BE2C (cell line): ENCODE measurements around the gene ADAM33.

Source experiments
- DNase-seq: peaks from one replicate; pipeline ENCODE4 v3.0.0-alpha.2; 2020
- H3K27me3 ChIP-seq: fragments of 250-450 bp; sonication (Bioruptor Pico); 2 replicates; pipeline ENCODE4 v1.5.1; 2020; ENCODE audit warnings: mild to moderate bottlenecking
- H3K36me3 ChIP-seq: fragments of 250-450 bp; sonication (Bioruptor Pico); 2 replicates; pipeline ENCODE4 v1.5.1; 2020; ENCODE audit warnings: mild to moderate bottlenecking
- H3K4me1 ChIP-seq: fragments of 250-450 bp; sonication (Bioruptor Pico); 2 replicates; pipeline ENCODE4 v1.5.1; 2020
- H3K4me3 ChIP-seq: 2 replicates; pipeline ENCODE4 v1.5.1; 2011; ENCODE audit warnings: low read depth, low read length
- H3K9me3 ChIP-seq: fragments of 250-450 bp; sonication (Bioruptor Pico); 2 replicates; pipeline ENCODE4 v1.5.1; 2020
- TF ChIP-seq, protein P1 (sequence below): IDR thresholded peaks from 2 replicates; pipeline ENCODE4 v1.5.1; 2012; ENCODE audit warnings: mild to moderate bottlenecking, low read depth, low read length

ADAM33 gene

DNA sequence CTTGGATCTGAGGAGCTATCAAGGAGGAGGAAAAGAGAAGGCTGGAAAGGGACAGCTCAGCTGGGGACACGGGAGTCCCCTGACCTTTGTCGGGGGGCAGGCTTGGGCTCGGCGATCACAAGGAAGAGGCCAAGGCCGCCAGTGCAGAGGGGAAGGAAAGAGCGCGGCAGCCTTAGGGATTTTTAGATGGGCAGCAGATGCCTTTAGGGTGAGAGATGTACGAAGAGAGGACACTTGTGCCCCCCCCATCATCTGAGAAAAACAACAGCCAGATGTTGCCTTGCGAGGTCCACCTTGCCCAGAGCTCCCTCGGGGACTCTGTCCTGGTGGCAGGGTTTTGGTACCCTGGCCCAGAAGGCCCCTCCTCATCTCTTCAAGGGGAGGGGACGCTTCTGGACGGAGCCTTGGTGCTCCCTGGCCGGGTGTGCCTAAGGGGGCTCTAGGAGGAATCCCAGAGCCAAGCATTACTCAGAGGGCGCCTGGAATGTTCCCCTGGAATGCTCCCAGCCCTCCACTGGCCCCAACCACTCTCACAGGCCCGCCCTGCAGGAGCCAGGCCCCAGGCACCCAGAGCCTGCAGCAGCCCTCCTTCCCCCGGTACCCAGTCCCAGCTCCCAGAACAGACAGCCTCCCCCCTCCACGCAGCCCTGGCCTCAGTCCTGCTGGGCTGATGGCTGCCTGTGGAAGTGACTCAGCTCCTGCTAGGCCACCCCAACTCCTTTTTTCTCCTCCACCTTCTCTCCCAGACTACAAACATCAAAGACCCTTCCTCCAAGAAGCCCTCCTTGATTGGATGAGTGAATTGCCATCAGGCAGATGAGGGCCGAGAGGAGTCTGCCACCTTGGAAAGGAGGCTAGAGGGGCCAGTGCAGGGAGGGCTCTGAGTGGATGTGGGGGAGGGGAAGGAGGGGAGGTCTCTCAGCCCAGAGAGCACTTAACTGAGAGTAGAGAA lies 1.8 kb downstream of the ADAM33 start:
- no peak for DNase-seq
- TF ChIP-seq, protein P1, sequence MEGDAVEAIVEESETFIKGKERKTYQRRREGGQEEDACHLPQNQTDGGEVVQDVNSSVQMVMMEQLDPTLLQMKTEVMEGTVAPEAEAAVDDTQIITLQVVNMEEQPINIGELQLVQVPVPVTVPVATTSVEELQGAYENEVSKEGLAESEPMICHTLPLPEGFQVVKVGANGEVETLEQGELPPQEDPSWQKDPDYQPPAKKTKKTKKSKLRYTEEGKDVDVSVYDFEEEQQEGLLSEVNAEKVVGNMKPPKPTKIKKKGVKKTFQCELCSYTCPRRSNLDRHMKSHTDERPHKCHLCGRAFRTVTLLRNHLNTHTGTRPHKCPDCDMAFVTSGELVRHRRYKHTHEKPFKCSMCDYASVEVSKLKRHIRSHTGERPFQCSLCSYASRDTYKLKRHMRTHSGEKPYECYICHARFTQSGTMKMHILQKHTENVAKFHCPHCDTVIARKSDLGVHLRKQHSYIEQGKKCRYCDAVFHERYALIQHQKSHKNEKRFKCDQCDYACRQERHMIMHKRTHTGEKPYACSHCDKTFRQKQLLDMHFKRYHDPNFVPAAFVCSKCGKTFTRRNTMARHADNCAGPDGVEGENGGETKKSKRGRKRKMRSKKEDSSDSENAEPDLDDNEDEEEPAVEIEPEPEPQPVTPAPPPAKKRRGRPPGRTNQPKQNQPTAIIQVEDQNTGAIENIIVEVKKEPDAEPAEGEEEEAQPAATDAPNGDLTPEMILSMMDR = no peak
- Histone ChIP-seq H3K27me3 (peaks cover 15% of the 10 kb centered on the region), H3K36me3 (no peaks in the 10 kb centered on the region), H3K4me1 (no peaks in the 10 kb centered on the region), H3K9me3 (no peaks in the 10 kb centered on the region), H3K4me3 (no peak overlapping the region)

DNA sequence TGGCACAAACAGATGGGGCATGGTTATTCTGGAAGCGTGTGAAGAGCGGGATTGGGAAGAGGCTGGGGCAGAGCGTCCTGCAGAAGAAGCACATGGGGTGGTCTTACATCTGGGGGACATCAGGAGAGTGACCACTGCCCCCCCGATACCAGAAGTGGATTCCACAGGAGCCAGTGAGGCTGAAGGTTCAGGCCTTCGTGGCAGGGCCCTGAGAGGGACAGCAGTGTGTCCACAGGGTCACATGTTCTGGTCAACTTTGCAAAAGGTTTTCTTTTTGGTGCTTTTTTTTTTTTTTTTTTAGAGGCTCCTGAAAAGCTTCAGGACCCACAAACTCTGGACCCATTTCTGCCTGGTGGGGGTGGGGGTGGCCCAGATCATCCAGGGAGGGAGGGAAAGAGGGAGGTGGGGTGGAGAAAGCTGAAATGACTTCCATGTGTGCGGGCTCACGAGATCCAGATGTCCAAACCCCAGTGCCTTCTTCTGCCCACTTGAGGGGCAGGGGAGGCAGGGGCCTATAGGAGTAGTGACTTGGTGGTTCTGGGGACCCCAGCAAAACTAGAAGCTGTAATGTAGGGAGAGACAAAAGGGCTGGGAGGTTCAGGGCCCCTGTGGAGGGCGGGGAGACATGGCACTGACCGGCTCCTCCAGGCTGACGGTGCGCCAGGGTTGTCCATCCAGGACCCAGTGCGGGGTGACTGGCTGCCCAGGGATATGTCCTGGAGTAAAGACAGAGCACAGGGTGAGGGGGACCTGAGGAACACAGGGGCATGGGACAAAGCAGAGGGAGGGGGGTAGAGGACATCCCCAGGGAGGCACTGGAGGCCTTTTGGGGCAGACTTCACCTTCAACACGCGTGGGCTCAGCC lies 2.7 kb downstream of the ADAM33 start:
- no peaks in the 10 kb centered on the region for H3K36me3 ChIP-seq
- H3K9me3 ChIP-seq = no peaks in the 10 kb centered on the region
- peaks cover 24% of the 10 kb centered on the region for H3K27me3 ChIP-seq
- TF ChIP-seq, protein P1 = no peak
- H3K4me3 ChIP-seq = no peak overlapping the region
- no peaks in the 10 kb centered on the region for H3K4me1 ChIP-seq
- DNase-seq = no peak

DNA sequence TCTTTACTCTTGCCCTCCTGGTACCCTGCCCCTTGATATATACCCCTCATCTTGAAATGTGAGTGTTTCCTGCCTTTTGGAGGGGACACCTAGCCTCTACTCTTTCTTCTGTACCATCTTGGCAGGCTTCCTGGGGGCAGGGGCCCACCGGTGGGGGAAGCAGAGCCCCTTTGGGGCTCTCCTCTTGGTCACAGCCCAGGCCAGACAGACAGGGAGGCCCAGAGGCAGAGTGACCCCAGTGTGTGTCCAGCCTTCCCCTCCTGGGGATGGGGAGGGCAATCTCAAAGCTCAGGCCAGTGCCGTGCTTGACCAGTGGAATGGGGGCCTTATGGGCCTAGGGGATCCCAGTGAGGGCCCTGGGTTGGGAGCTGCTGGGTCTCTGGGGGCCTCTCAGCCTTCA lies 3.6 kb downstream of the ADAM33 start:
- Histone ChIP-seq H3K27me3 (peaks cover 33% of the 10 kb centered on the region), H3K9me3 (no peaks in the 10 kb centered on the region), H3K4me1 (no peaks in the 10 kb centered on the region), H3K4me3 (no peak overlapping the region), H3K36me3 (no peaks in the 10 kb centered on the region)
- DNase-seq = no peak
- TF ChIP-seq, protein P1 = no peak

DNA sequence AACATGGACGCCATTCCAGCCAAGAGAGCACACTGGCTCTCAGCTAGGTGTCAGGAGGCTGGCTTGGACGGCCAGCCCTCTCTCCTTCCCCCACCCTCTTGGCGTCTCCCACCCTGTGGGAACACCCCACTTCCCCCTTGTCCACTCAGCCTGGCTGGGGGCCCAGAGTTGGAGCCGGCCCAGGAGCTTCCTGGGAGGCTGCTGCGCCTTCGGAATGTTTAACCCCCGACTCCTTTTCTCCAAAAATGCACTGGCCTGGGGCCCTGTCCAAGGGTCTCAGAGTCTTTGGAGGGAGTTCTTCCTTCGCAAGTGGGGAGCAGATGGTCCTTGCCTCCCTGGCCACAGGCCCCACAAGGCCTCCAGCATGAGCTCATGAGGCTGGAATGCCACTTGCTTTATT lies 4.1 kb downstream of the ADAM33 start:
- H3K4me1 ChIP-seq = no peaks in the 10 kb centered on the region
- TF ChIP-seq, protein P1 = no peak
- no peaks in the 10 kb centered on the region for H3K36me3 ChIP-seq
- H3K27me3 ChIP-seq = peaks cover 38% of the 10 kb centered on the region
- H3K4me3 ChIP-seq = no peak overlapping the region
- no peak for DNase-seq
- H3K9me3 ChIP-seq = no peaks in the 10 kb centered on the region

DNA sequence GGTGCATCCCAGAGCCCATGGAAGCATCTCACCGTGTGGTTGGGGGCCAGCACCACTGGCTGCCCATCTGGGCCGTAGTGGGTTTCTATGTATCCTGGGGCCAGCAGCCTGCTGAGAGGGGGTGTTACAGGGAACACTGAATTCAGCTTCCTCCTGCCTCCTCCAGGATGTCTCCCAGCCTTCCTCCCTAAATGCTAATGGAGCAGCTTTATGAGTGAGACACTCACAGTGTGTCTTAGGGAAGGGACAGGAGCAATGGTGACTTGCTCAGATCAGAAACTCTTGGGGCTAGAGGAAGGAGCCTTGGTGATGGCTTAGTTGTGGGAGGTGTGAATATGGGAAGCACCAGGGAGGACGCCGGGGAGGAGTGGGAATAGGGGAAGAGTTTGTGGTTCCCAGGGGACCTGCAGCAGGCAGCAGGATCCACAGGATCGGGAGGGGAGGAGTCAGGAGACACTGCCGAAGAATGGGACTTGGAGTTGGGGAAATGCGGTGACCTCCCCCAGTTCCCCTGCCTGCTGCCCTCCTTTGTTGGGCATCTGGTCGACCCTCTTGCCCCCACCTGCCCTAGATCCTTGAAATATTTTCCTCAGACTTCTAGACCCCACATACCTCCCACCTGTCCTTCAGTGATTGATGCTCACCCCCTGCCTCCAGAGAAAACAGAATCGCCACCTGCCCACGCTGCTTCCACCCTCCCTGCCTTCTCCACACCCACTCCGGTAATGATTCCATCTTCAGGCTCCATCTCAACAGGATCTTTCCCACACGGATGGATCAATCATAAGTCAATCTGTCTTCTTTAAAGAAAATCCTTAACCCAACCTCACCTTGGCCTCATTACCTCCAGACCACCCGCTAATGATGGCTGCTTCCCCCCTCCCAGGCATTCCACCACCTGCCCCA lies 6.6 kb downstream of the ADAM33 start:
- H3K36me3 ChIP-seq = no peaks in the 10 kb centered on the region
- no peak overlapping the region for H3K4me3 ChIP-seq
- TF ChIP-seq, protein P1 = no peak
- no peak for DNase-seq
- no peaks in the 10 kb centered on the region for H3K9me3 ChIP-seq
- H3K27me3 ChIP-seq = peaks cover 51% of the 10 kb centered on the region
- H3K4me1 ChIP-seq = no peaks in the 10 kb centered on the region
